Neural progenitor cell (in vitro differentiated cells): Measurements from ENCODE around the gene TAF4. TPM values are rescaled to one million over a fixed set of nuclear protein-coding genes. Genes with fewer than 3 reads are reported as not detected.
A peak's percentile ranks its signal among the peaks of the same experiment; 100 is the strongest.

ENCODE experiments used
- DNase-seq: peaks from one replicate; pipeline ENCODE4 v3.0.0-alpha.2; 2016; ENCODE audit warnings: low spot score
- H2AFZ ChIP-seq: fragments of 200-600 bp; sonication (generic); replicated peaks from 2 replicates; pipeline ENCODE4 v1.6.1; 2016; ENCODE audit warnings: antibody characterized with exemption
- H3F3A ChIP-seq: fragments of 200-600 bp; sonication (generic); 2 replicates; pipeline ENCODE4 v1.6.1; 2016; ENCODE audit warnings: antibody characterized with exemption, low read depth
- H3K27ac ChIP-seq: fragments of 200-600 bp; sonication (generic); 2 replicates; pipeline ENCODE4 v1.5.1; 2016; ENCODE audit warnings: mild to moderate bottlenecking
- H3K27me3 ChIP-seq: fragments of 200-600 bp; sonication (generic); 2 replicates; pipeline ENCODE4 v1.6.1; 2016; ENCODE audit warnings: mild to moderate bottlenecking, moderate library complexity
- H3K36me3 ChIP-seq: fragments of 200-600 bp; sonication (generic); 2 replicates; pipeline ENCODE4 v1.5.1; 2016
- H3K4me1 ChIP-seq: fragments of 200-600 bp; sonication (generic); 2 replicates; pipeline ENCODE4 v1.6.1; 2016; ENCODE audit warnings: mixed run types
- H3K4me2 ChIP-seq: fragments of 200-600 bp; sonication (generic); 2 replicates; pipeline ENCODE4 v1.6.1; 2016
- H3K4me3 ChIP-seq: fragments of 200-600 bp; sonication (generic); 2 replicates; pipeline ENCODE4 v1.5.1; 2016
- H3K79me2 ChIP-seq: fragments of 200-600 bp; sonication (generic); 2 replicates; pipeline ENCODE4 v1.6.1; 2016; ENCODE audit warnings: low read depth
- H3K9ac ChIP-seq: fragments of 200-600 bp; sonication (generic); 2 replicates; pipeline ENCODE4 v1.6.1; 2016
- H3K9me3 ChIP-seq: fragments of 200-600 bp; sonication (generic); 2 replicates; pipeline ENCODE4 v1.5.1; 2016; ENCODE audit warnings: low read depth
- H4K20me1 ChIP-seq: fragments of 200-600 bp; sonication (generic); 2 replicates; pipeline ENCODE4 v1.6.1; 2016; ENCODE audit warnings: low read depth
- H3K27ac Mint-ChIP-seq: 3 replicates; pipeline ENCODE4 v1.8.0; 2021; ENCODE audit warnings: mixed read lengths
- H3K27me3 Mint-ChIP-seq: 2 replicates; pipeline ENCODE4 v1.8.0; 2022; ENCODE audit warnings: low read depth, mild to moderate bottlenecking, inconsistent platforms, moderate library complexity, mixed read lengths; ENCODE audit not compliant: insufficient read depth
- H3K36me3 Mint-ChIP-seq: 3 replicates; pipeline ENCODE4 v1.8.0; 2021; ENCODE audit warnings: mixed read lengths
- H3K4me1 Mint-ChIP-seq: 3 replicates; pipeline ENCODE4 v1.8.0; 2021; ENCODE audit warnings: mixed read lengths
- H3K4me3 Mint-ChIP-seq: 3 replicates; pipeline ENCODE4 v1.8.0; 2021; ENCODE audit warnings: mild to moderate bottlenecking, moderate library complexity, mixed read lengths
- H3K9me3 Mint-ChIP-seq: 3 replicates; pipeline ENCODE4 v1.8.0; 2020; ENCODE audit warnings: mixed read lengths
- EZH2 ChIP-seq: fragments of 200-600 bp; sonication (generic); IDR thresholded peaks from 2 replicates; pipeline ENCODE4 v1.6.1; 2017; ENCODE audit warnings: antibody characterized with exemption, mild to moderate bottlenecking, moderate library complexity
- EZH2phosphoT487 ChIP-seq: fragments of 200-600 bp; sonication (generic); IDR thresholded peaks from 2 replicates; pipeline ENCODE4 v1.6.1; 2017; ENCODE audit warnings: antibody characterized with exemption
- microRNA counts: library from miRNA; unstranded; fragments of <30 nt; microRNA quantifications from one replicate; lab custom pipeline; 2016
- microRNA-seq: library from miRNA; unstranded; fragments of <30 nt; microRNA quantifications from one replicate; pipeline ENCODE4, GENCODE V29; 2016
- small RNA-seq: library from RNA; depleted of rRNA; stranded (forward); fragments of <200 nt; gene quantifications from one replicate; pipeline ENCODE3, GENCODE V24; 2015
- total RNA-seq: library from RNA; depleted of rRNA; stranded (reverse); fragments of >200 nt; gene quantifications from 2 replicates; pipeline ENCODE4 v1.2.3, GENCODE V29; 2015; ENCODE audit warnings: low replicate concordance
- TF ChIP-seq, protein P1 (sequence below): fragments of 200-600 bp; sonication (generic); IDR thresholded peaks from 2 replicates; pipeline ENCODE4 v1.5.1; 2017; ENCODE audit warnings: antibody characterized with exemption, mild to moderate bottlenecking

Gene TAF4
- total RNA-seq, 1 donor from 2014 or later = 9.9 TPM

DNA sequence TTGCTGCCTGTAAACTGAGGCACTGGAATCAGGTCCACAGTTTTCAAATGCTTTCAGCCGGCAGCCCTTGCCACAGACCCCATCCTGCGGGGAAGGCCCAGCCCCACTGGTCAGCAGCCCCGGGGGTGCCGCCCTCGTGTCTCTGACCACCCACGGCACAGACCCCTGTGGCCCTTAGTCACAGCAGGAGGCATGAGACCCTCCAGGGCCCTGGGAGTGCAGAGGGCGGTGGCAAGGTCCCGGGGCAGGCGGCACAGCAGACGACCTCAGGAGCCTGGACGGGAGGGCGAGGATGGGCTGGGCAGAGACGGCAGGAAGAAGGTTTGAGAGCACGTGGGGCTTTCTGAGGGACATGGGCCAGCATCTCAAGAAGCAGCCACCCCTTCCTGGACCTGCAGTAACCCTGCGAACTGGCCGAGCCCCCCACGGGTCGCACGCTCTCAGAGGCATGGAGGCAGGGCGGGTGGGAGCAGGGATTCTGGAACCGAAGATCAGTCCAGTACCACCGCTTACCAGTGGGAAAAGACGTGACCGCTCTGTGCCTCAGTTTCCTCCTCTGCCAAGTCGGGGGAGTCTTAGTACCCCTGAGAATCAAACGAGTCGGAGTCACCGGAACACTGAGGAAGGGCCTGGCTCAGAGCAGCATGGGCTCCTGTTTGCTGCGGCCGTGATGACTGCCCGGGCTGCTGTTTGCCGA, 140.7 kb downstream of the TAF4 start:
- no peaks in the 10 kb centered on the region for H3K4me1 ChIP-seq
- Mint-ChIP-seq H3K4me1 (peaks cover 2% of the 10 kb centered on the region), H3K27ac (no peak overlapping the region), H3K27me3 (peaks cover 2% of the 10 kb centered on the region), H3K36me3 (peaks cover 3% of the 10 kb centered on the region), H3K4me3 (no peak overlapping the region), H3K9me3 (peaks cover 3% of the 10 kb centered on the region)
- no peaks in the 10 kb centered on the region for H3K79me2 ChIP-seq
- H3K4me2 ChIP-seq = no peak overlapping the region
- peaks cover under 1% of the 10 kb centered on the region for H3F3A ChIP-seq
- no peaks in the 10 kb centered on the region for H3K36me3 ChIP-seq
- DNase-seq = no peak
- H3K27me3 ChIP-seq = no peaks in the 10 kb centered on the region
- H3K27ac ChIP-seq = no peak overlapping the region
- no peak overlapping the region for H3K9ac ChIP-seq
- H4K20me1 ChIP-seq = no peaks in the 10 kb centered on the region
- no peak overlapping the region for H3K4me3 ChIP-seq
- no peaks in the 10 kb centered on the region for H3K9me3 ChIP-seq
- H2AFZ ChIP-seq = no peak overlapping the region
- TF ChIP-seq EZH2phosphoT487 (no peak), EZH2 (no peak)
- TF ChIP-seq, protein P1, sequence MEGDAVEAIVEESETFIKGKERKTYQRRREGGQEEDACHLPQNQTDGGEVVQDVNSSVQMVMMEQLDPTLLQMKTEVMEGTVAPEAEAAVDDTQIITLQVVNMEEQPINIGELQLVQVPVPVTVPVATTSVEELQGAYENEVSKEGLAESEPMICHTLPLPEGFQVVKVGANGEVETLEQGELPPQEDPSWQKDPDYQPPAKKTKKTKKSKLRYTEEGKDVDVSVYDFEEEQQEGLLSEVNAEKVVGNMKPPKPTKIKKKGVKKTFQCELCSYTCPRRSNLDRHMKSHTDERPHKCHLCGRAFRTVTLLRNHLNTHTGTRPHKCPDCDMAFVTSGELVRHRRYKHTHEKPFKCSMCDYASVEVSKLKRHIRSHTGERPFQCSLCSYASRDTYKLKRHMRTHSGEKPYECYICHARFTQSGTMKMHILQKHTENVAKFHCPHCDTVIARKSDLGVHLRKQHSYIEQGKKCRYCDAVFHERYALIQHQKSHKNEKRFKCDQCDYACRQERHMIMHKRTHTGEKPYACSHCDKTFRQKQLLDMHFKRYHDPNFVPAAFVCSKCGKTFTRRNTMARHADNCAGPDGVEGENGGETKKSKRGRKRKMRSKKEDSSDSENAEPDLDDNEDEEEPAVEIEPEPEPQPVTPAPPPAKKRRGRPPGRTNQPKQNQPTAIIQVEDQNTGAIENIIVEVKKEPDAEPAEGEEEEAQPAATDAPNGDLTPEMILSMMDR = no peak

MicroRNAs encoded within 50 kb of the gene (microRNA counts, 767-probe panel; counts per million panel counts)
- microRNA hsa-miR-1257 (lab: Ali Mortazavi, UCI) (460 counts per million, percentile 90 among the panel's probes with 10 or more counts), microRNA hsa-miR-3195 (lab: Ali Mortazavi, UCI) (460 counts per million, percentile 90 among the panel's probes with 10 or more counts)

Small RNA genes within 50 kb of the gene (microRNA-seq; reads per million reads assigned to microRNA genes)
- gene MIR1257 (0.54 reads per million), gene MIR3195 (not detected)

Small RNA genes within 50 kb of the gene (small RNA-seq; reads per million reads assigned to genes)
- gene MIR3195 = not detected

Other genes with a start within 250 kb of the TAF4 start
- gene LSM14B, start 56.6 kb upstream of the TAF4 start, total RNA-seq = 52.6 and 82.1 TPM in 2 replicates
- 237 and 310 TPM in 2 replicates for gene PSMA7, start 77.5 kb upstream of the TAF4 start, total RNA-seq
- gene SS18L1, start 77.9 kb upstream of the TAF4 start, total RNA-seq = 25.5 and 26.1 TPM in 2 replicates
- gene MTG2, start 117.1 kb upstream of the TAF4 start, total RNA-seq = 16.2 and 19.2 TPM in 2 replicates
- gene HRH3, start 154.4 kb upstream of the TAF4 start, total RNA-seq = 0.09 and 1.7 TPM in 2 replicates
- gene OSBPL2, start 172.6 kb upstream of the TAF4 start, total RNA-seq = 28.4 and 35.7 TPM in 2 replicates
- 52.3 and 96.3 TPM in 2 replicates for gene ADRM1, start 237.1 kb upstream of the TAF4 start, total RNA-seq